GM19023 (cell line): ENCODE results near the gene PPP1R37.

Experiments
- ATAC-seq: cut with Tn5 transposase; IDR thresholded peaks from one replicate; pipeline ENCODE4 v1.9.1; 2021; ENCODE audit warnings: mild to moderate bottlenecking, moderate library complexity; ENCODE audit not compliant: unreplicated experiment

Gene PPP1R37

GRCh38 chr19:45136507-45137178 lies 43.7 kb downstream of the PPP1R37 start:
- no peak for ATAC-seq

GRCh38 chr19:45137179-45137761 lies 44.3 kb downstream of the PPP1R37 start:
- peak; percentile 63 for ATAC-seq

- ATAC-seq: no peak
Measured at GRCh38 chr19:45138303-45138751, 45.3 kb downstream of the PPP1R37 start.

- no peak for ATAC-seq
Measured at GRCh38 chr19:45139286-45140143, 46.5 kb downstream of the PPP1R37 start.

- no peak for ATAC-seq
Measured at GRCh38 chr19:45140144-45140503, 47.1 kb downstream of the PPP1R37 start.

- no peak for ATAC-seq
Measured at GRCh38 chr19:45140533-45140932, 47.6 kb downstream of the PPP1R37 start.

- no peak for ATAC-seq
Measured at GRCh38 chr19:45141203-45141900, 48.4 kb downstream of the PPP1R37 start.

GRCh38 chr19:45142016-45142725 lies 49.2 kb downstream of the PPP1R37 start:
- ATAC-seq: no peak

- ATAC-seq: no peak
Measured at GRCh38 chr19:45142726-45143110, 49.7 kb downstream of the PPP1R37 start.

GRCh38 chr19:45144431-45145269 lies 51.7 kb downstream of the PPP1R37 start:
- ATAC-seq: no peak

- ATAC-seq: no peak
Measured at GRCh38 chr19:45145270-45146189, 52.6 kb downstream of the PPP1R37 start.

GRCh38 chr19:45146251-45146650 lies 53.3 kb downstream of the PPP1R37 start:
- no peak for ATAC-seq

- ATAC-seq: no peak
Measured at GRCh38 chr19:45146741-45147205, 53.8 kb downstream of the PPP1R37 start.

- ATAC-seq: no peak
Measured at GRCh38 chr19:45147835-45148676, 55.1 kb downstream of the PPP1R37 start.

GRCh38 chr19:45149129-45149528 lies 56.1 kb downstream of the PPP1R37 start:
- ATAC-seq: no peak

- no peak for ATAC-seq
Measured at GRCh38 chr19:45150180-45150579, 57.2 kb downstream of the PPP1R37 start.

- no peak for ATAC-seq
Measured at GRCh38 chr19:45150751-45151281, 57.8 kb downstream of the PPP1R37 start.
